NOMO-1 (cell line): ENCODE measurements around the gene PIAS1.
"Not testable (repeated sequence)": the region's sequence is repeated elsewhere in the genome, so short reads cannot be mapped to it uniquely, and the experiment has no call there.

Experiments
- DNase-seq, 2 experiments: peaks; one replicate each; lab custom pipeline; 2025; ENCODE audit not compliant: unreplicated experiment in 2 of 2; lab: John Stamatoyannopoulos, UW

PIAS1 gene

GRCh38 chr15:68229386-68230156 lies 175.5 kb downstream of the PIAS1 start, which contains the start of gene CLN6:
Gene CLN6 (minus strand): TSS chr15:68229728. CDS start chr15:68229584, 144 bp downstream.
- DNase-seq, result peak; percentile 72 to 85

DNA sequence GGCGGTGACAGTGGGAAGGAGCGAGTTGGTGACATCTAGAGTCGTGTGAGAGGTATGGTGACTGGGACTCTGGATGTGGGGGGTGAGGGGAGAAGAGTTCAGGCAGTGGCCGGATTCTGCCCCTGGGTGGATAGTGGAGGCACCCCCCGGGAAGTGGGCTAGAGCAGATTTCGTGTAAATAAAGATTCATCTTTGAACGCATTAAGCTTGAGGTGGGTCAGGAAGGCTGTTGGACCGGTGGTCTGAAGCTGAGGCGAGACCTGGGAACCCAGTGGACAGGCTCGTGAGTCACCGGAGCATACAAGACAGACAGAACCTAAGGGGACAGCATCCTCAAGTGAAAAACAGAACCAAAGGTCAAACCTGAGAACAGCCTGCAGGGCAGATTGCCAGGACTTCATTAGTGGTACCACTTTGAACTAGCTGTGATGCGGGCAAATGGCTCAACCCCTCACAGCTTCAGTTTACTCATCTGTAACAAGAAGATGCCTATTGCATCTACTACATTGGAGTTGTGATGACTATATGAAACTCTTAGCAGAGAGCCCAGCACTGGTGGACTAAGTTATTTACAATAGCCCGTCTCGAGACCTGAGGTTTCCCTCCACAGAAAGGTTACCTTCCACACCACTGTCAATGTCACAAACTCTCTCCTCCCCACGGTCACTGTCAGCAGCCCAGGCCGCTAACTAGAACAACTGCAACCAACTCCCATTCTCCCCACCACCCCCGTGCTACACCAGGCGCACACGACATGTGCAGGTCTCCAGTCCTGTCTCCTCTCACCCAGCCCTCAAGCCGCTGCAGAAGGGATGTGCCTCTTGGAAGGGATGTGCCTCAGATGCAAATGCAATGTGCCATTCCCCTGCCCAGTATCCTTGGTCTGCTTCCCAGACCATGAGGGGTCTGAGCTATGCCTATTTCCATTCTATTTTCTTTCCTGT lies 176.3 kb downstream of the PIAS1 start:
- no peak for DNase-seq

DNA sequence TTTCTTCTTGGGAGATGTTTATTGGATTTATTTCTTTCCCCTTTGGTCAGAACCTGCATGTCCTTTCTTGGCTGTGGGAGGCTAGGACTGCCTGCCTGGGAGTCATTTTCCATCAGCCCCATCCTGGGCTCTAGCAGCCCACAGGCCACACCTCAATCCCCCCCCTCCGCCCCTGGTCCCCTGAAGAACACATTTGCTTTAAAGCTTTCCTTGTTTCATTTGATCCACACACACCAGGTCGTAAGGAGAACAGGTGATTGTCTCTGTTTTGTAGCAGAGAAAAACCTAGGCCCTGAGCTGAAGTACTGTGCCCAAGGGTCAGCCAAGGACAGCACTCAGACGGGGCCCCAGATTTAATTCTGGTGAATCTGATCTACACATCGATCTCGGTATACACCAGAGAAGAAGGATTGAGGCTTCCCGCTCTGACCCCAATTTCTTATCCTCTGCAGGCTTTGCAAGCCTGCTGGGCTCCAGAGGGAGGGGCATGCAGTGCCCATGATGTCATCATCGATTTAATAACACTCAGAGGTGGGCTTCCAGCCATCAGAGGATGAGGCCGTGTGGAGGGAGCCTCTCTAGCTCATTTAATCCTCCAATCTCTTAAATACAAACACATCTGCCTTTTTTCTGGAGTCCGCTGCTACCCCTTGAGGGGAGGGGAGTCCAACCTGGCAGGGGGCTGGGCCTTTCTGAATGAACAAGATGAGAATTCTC lies 177.1 kb downstream of the PIAS1 start:
- no peak for DNase-seq

DNA sequence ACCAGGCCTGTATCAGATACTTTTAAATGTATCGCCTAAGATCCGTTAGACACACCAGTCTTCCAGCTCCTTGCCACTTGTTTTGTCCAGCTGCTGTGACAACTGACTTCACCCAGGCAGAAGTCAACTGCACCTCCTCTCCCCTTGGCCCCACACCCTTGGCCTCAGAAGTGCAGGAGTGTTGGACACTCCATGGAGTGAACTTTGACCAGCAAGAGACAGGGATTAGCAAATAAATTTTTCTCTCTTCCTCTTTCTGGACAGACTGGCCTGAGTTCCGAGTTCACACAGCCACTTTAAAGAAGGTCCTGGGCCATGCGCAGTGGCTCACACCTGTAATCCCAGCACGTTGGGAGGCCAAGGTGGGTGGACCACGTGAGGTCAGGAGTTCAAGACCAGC lies 178.3 kb downstream of the PIAS1 start:
- peak; percentile 26 to 41 for DNase-seq

DNA sequence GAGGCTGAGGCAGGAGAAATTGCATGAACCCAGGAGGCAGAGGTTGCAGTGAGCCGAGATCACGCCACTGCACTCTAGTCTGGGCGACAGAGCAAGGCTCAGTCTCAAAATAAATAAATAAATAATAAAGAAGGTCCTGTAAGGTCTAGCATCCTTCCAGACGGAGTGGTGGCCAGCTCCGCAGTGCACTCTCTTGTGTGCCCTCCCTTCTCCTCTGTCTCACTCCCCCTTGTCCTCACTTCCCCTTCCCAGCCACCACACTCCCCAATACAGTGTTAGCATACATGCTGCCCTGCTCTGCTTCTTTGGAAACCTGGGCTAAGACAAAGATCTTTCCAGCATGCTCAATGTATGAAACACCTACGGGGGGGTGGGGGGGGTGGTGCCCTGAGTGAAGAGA lies 178.8 kb downstream of the PIAS1 start:
- DNase-seq, result peak; percentile 67 to 71

DNA sequence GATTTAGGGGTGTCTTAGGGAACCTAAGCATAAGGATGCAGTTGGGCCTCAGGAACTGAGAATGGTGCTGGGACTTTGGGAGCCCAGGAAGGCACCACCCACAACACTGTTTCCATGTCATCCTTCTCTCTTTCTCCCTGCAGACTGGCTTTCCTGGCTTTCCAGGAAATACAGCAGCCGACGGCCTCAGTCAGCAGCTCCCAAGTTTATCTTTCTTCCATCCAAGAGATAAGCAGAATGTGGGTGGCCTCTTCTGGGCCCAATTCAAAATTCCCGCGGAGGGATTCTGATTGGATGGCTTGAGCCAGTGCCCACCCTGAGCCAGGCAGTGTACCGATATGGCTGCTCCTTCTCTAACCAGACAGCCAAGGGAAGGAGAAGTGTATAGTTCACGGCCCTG lies 179.9 kb downstream of the PIAS1 start:
- no peak for DNase-seq

DNA sequence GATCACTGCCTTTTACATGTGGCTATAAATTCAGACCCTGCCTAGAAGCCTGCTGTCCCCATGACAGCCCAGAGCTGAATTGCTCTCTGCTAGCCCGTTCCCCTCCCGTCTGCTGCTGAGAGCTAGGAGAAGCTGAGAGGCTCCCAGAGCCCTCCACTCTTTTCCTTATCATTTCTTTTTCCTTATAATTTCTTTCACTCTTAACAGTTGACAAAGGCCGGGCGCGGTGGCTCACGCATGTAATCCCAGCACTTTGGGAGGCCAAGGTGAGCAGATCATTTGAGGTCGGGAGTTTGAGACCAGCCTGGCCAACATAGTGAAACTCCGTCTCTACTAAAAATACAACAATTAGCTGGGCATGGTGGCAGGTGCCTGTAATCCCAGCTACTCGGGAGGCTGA lies 180.4 kb downstream of the PIAS1 start:
- not testable (repeated sequence) for DNase-seq

DNA sequence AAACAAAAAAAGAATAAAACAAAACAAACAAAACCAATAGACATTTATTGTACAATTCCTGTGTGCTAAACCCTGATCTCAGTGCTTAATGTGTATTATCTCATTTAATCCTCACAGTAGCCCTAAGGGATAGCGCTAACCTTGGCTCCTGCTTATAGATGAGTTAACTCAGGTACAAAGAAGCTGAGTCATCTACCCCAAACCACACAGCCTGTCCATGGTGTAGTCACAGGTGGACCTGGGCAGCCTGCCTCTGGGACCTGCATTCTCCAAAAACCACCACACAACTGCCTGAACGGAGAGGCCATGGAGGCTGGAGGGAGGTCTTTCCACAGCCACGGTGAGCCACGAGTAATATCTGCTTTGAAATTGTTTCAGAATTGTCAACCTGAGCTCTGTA lies 180.9 kb downstream of the PIAS1 start:
- DNase-seq, result no peak

DNA sequence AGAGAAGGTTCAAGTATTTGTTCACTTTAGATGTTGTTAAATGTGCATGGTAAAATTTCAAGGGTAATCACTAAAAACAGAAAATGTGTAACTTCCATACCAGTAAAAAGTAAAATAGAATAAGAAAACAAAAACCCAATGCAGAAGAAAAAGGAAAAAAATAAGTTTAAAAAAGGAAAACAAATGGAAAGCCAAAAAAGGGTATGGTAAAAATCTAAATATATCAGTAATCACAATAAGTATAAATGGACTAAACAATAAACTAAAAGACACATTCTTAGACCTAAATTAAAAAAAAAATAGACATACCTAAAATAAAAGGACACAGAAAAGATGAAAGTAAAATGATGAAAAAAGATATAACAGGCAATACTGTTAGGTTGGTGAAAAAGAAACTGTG lies 184.9 kb downstream of the PIAS1 start:
- DNase-seq, result no peak

DNA sequence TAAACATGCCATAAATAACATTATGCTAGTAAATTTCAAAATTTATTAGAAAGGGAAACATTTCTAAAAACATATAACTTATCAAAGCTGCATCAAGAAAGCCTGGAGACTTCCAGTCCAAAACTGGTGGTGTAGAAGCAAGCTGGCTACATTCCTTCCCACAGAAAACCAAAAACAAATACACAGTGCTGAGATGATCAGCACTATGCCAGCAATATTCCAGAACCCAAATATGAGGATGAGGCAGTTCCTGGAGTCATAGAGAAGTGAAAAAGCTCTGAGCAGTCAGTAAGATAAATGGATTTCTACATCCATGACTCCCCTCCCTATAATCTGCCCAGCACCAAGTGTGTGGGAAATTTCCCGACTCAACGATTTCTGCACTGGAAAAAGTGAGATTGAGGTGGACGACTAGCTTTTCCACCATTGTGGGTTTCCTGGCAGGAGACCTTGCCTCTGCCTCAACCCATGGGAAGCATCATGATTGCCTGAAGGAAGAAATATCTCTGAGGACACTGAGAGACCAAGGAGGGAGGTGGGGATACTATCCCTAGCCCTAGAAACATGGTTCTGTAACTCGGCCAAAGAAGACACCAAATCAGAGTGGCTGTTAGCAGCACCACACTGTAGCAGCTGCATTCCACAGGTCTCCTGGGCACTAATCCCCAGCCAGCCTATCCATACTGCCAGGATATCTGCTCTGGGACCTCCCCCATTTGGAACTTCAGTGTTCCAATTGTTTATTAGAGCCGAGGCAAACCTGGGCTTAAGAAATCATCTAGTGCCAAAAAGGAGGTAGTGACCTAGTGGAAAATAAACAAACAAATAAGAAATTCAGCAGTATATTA lies 187.2 kb downstream of the PIAS1 start:
- no peak for DNase-seq
